GM18870 (cell line): Measurements from ENCODE around the gene NTM.
"Not testable (repeated sequence)": the region's sequence is repeated elsewhere in the genome, so short reads cannot be mapped to it uniquely, and the experiment has no call there.

Experiments used
- ATAC-seq: cut with Tn5 transposase; IDR thresholded peaks from one replicate; pipeline ENCODE4 v1.9.1; 2021; ENCODE audit warnings: moderate library complexity; ENCODE audit not compliant: unreplicated experiment

NTM gene

GRCh38 chr11:132050049-132050448, 679.6 kb downstream of the NTM start:
- ATAC-seq = no peak

GRCh38 chr11:132050577-132051165, 680.3 kb downstream of the NTM start:
- ATAC-seq = no peak

DNA sequence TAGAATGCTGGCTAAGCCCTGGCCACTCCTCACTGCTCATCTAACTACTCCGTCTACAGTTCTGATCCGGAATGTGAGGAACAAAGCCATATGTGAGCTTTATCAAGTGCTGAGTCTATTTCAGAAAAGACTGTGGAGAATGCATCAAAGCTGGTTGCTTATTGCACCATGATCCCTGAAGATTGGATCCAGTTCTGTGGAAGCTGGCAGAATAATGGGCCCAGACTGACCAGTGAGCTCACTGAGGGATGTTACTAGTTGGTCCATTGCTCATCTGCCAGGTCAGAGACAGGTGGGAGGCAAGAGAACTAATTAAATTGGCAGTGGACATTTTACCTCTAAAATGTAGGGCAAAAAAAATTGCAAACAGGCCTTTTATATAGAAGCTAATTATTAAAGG, 681.3 kb downstream of the NTM start:
- ATAC-seq = no peak

DNA sequence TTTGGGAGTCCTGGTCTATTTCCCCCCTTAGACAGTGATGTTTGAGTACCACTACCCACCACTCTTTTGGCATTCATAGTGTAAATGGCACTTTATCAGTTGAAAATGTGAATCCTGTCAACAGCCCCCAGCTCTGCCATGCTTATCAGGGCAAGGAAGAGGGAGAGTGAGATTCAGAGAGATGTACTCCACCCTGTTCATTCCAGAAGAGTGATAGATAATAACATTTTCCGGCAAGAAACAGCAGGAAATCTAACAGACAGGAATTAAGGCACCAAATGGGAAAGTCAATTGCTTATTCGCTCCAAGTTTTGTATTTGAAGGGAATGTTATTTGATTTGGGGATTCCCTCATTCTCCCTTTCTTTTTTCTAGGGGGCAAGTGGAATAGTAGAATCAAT, 681.9 kb downstream of the NTM start:
- no peak for ATAC-seq

- no peak for ATAC-seq
Measured at GRCh38 chr11:132052904-132053303, 682.5 kb downstream of the NTM start.

- ATAC-seq = no peak
Measured at GRCh38 chr11:132054822-132055221, 684.4 kb downstream of the NTM start.

GRCh38 chr11:132055296-132055695, 684.9 kb downstream of the NTM start:
- no peak for ATAC-seq

GRCh38 chr11:132056689-132057088, 686.3 kb downstream of the NTM start:
- no peak for ATAC-seq

DNA sequence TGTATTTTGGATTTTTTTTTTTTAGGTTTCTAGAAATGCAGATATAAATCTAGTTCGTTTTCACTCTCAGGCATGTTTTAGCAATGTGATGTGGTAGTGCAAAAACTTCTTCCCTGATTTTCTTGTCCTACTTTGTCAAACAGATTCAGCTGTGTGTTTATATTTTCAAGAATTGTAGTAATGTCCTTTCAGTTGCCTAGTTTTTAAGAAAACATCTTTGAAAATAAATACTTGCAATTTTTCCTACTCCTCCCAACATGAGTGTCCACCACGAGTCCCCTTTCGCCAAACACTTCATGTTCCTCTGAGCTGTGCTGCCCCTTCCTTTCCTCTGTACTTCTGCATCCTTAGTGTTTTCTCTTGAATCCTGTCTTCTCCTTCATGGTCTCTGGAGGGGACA, 686.9 kb downstream of the NTM start:
- ATAC-seq = no peak

DNA sequence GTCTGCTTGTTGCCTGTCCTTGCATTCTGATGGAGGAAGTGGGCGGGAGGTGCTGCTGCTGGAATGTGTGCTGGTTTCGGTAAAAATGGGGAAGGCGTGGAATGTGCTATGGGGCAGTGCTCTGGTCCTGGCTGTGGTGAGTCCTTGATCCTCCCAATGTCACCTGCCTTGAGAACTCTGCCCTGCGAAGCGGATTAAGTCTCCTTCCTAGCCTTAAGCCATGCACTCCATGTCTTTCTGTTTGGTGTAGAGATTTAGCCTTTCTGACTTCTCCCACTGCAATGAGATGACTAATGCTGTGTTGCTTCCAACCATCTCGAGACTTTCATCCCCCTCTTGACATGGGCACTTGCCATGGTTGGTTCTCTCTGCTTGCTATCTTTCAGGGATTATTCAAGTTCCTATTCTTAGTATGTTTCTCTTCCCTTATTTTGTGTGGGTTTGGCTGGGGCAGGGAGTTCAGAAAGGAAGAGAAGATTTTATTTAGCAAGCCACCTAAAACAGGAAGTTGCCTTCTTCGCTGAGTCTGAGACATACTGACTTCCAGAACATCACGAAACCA, 687.9 kb downstream of the NTM start:
- no peak for ATAC-seq

DNA sequence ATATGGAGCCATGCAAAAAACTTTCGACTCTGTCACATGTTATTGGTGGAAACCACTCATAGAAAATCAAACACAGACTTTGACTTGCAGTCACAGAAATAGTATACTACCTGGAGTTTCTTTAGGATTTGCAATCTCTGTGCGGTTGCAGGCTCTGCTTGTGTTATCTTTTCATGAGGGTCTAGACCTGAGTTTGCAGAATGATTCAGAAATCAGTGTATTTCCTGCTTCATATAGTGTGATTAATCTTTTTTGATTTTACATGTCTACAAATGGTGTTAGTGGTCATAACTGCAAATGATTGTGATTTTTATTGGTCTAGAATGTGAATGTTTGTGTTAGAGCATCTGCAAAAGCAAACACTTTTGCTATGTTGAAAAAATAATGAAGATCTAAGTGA, 690.2 kb downstream of the NTM start:
- ATAC-seq = no peak

GRCh38 chr11:132062031-132062430, 691.6 kb downstream of the NTM start:
- no peak for ATAC-seq

- ATAC-seq = no peak
Measured at GRCh38 chr11:132062541-132062940, 692.1 kb downstream of the NTM start.

GRCh38 chr11:132064987-132065620, 694.7 kb downstream of the NTM start:
- ATAC-seq = no peak

DNA sequence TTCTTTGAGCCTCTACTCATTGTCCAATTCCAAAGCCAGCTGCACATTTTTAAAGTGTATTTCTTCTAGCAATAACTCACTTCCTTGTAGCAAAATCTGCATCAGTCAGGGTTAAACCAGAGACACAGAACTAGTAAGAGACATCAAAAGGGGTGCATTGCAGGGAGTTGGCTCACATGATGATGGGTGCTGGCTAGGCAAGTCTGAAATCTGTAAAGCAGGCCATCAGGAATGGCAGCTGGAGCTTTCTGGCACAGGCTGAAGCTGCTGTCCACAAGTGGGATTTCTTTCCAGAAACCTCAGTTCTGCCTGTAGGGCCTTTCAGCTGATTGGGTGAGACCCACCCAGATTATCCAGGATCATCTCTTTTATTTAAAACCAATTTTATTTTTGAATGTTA, 698.1 kb downstream of the NTM start:
- no peak for ATAC-seq

GRCh38 chr11:132069593-132069992, 699.2 kb downstream of the NTM start:
- not testable (repeated sequence) for ATAC-seq

DNA sequence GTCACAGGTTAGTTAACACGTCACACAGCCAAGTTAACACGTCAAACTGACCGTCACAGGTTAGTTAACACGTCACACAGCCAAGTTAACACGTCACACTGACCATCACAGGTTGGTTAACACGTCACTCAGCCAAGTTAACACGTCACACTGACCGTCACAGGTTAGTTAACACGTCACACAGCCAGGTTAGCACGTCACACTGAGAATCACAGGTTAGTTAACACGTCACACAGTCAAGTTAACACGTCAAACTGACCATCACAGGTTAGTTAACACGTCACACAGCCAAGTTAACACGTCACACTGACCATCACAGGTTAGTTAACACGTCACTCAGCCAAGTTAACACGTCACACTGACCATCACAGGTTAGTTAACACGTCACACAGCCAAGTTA, 700.5 kb downstream of the NTM start:
- ATAC-seq = not testable (repeated sequence)

GRCh38 chr11:132072044-132072857, 701.8 kb downstream of the NTM start:
- no peak for ATAC-seq

DNA sequence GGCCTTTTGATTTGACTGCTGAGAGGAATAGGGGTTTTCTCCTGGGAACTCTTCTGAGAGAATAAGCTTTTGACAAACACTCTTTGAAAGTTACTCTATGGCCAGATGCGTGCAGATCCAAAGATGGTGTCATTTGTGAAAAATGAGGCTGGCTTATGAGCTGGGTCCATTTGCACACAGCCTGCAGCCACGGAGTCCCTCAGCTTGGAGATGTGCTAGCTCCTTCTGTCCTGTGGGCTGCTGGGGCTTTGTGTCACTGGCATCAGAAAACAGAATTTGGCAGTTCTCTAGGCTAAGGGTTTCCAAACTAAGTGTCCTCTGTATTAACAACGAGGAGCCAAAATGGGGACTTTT, 702.4 kb downstream of the NTM start:
- ATAC-seq = no peak

- no peak for ATAC-seq
Measured at GRCh38 chr11:132073787-132074186, 703.4 kb downstream of the NTM start.

GRCh38 chr11:132075447-132075846, 705.0 kb downstream of the NTM start:
- no peak for ATAC-seq

DNA sequence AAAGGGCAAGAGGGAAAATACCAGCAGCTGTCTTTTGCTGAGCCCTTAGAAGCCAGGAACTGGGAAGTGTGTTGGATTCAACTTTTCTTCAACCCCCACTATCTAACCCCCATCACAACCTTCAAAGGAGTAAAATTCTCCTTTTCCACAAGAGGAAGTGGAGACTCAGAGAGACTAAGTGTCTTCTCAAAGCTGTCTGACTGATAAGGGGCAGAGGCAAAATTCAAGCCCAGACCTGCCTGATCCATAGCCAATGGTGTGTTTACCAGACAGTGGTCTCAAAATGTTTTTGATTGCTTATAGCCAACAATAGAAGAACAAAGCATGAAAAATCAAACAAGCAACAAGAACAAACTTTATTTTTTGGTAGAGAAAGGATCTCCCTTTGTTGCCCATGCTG, 707.0 kb downstream of the NTM start:
- ATAC-seq = no peak
